A549 treated with Hydrocortisone at 1 μM for 4 hours (cell line): Measurements from ENCODE around the gene ORAI1. TPM values are rescaled to one million over a fixed set of nuclear protein-coding genes. Genes with fewer than 3 reads are reported as not detected.

ENCODE experiments used
- total RNA-seq: library from RNA; stranded (reverse); fragments of 200-300 nt; extraction: Qiagen RNA extraction; gene quantifications from 5 replicates; pipeline ENCODE4 v1.2.3, GENCODE V29; 2022

The ORAI1 gene
- 20.3 to 35.6 TPM (median 32.0 TPM) in 5 replicates for total RNA-seq

GRCh38 chr12:121626087-121626852 lies at the start of gene ORAI1:
Gene ORAI1, plus strand, starts transcription at chr12:121626530.

DNA sequence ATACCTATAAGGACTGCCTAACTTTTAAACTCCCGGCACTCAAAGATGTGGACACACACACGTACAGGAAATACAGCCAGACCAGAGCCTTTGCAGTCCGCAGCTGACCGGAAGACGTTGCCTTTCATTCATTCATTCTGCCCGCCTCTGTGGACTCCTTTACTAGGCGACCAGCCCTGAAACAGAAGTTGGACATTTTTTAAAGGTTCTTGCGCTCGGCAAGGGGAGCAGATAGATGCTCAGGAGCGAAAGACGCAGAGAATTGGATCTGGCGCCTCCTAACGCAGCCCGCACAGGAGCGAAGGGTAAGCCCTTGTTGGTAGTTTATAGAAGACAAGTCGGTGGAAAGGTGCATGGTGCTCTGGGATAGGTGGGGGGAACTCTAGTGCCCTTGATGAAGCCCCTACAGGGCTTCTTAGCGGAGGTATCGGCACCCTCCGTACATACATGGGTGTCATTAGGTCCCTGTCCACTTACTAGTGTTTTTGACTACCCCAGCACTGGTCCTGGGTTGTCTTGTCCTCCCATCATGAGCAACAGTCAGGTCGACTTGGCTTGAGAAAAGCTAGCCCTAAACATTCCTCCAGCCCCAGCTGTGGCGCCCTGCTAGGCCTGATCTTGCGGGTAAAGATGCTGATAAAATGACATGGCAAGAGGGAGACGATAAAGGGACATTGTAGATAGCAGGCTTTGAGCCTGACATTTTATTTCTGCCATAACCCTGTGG lies 45.2 kb upstream of the ORAI1 start, which contains the start of gene KDM2B:
Gene KDM2B (minus strand): TSS at position 65 of the 727 bp plus-strand sequence. CDS start 112 bp downstream, outside the sequence.

DNA sequence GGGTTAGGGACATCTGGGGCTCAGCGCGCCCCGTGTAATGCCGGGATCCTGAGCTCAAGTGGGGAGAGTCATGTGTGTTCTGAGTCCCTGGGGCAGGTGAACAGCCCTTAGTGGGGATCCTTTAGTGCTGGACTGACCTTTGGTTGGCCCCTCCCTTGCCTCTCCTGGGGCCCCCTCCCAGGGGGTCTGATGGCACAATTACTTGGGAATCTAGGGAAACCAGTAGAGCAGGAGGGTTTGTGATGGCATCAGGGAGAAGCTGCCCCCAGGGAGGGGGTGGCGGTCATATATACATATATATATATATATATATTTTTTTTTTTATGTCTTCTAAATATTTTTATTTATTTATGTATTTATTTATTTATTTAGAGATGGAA lies 43.2 kb downstream of the ORAI1 start, which contains the start of gene MORN3:
Gene MORN3 (minus strand): TSS at position 134 of the 380 bp plus-strand sequence. CDS start 171 bp downstream, outside the sequence.

Other genes with a start within 250 kb of the ORAI1 start
- gene RNF34, start 226.4 kb upstream of the ORAI1 start, total RNA-seq, result 38.2 to 42.3 TPM (median 40.5 TPM) in 5 replicates
- gene KDM2B, start 45.5 kb upstream of the ORAI1 start, total RNA-seq, result 17.7 to 21.0 TPM (median 20.3 TPM) in 5 replicates
- gene MORN3, start 43.1 kb downstream of the ORAI1 start, total RNA-seq, result 0.08 to 0.39 TPM (median 0.26 TPM) in 5 replicates
- 13.2 to 18.7 TPM (median 16.0 TPM) in 5 replicates for gene TMEM120B, start 86.2 kb downstream of the ORAI1 start, total RNA-seq
- gene RHOF, start 167.2 kb downstream of the ORAI1 start, total RNA-seq, result 82.6 to 96.9 TPM (median 89.9 TPM) in 5 replicates
- gene SETD1B, start 177.5 kb downstream of the ORAI1 start, total RNA-seq, result 11.0 to 12.2 TPM (median 11.8 TPM) in 5 replicates
- 1.4 to 2.1 TPM (median 1.9 TPM) in 5 replicates for gene HPD, start 232.3 kb downstream of the ORAI1 start, total RNA-seq